ENCODE results near the gene PTPRG. TPM values are rescaled to one million over a fixed set of nuclear protein-coding genes. Genes with fewer than 3 reads are reported as not detected.

PTPRG gene
- total RNA-seq, 1 experiment from 2014 or later, result 32.1 TPM

GRCh38 chr3:62164746-62165145, 603.4 kb downstream of the PTPRG start:
- no peaks in the 10 kb centered on the region for H3K27me3 ChIP-seq (ENCODE audit: insufficient read depth, low read length)
- TF ChIP-seq YY1 (IDR thresholded peaks at IDR 0.05; ENCODE audit: extremely low read depth, insufficient replicate concordance, low read depth, low read length), result no peak
- TF ChIP-seq EGR1 (IDR thresholded peaks at IDR 0.05; ENCODE audit: low read depth), result no peak
- TF ChIP-seq POLR2AphosphoS5 (IDR thresholded peaks at IDR 0.05; ENCODE audit: low read depth, low read length), result no peak
- no peak for TF ChIP-seq RAD21 (IDR thresholded peaks at IDR 0.05; ENCODE audit: low read depth)
- TF ChIP-seq SP1 (IDR thresholded peaks at IDR 0.05; ENCODE audit: low read depth), result no peak
- TF ChIP-seq MAX (IDR thresholded peaks at IDR 0.05), result no peak
- no peak for TF ChIP-seq SRF (IDR thresholded peaks at IDR 0.05; ENCODE audit: low read depth)
- no peak for TF ChIP-seq JUND (IDR thresholded peaks at IDR 0.05)
- no peaks in the 10 kb centered on the region for H3K4me1 ChIP-seq (ENCODE audit: control insufficient read depth in 1 of 2, insufficient read depth in 2 of 2, low read length in 2 of 2)
- ATAC-seq (no peak), DNase-seq (ENCODE audit: low read depth, low spot score) (no peak)
- no peaks in the 10 kb centered on the region for H3K9me3 ChIP-seq (ENCODE audit: control insufficient read depth in 1 of 2, insufficient read depth in 1 of 2, low read depth in 1 of 2, low read length in 2 of 2)
- BruUV-seq (replicated peaks), result no TSS peak
- no peak overlapping the region for H3K4me2 ChIP-seq (ENCODE audit: low read length)
- intact Hi-C loops (cut with micrococcal nuclease), result no loop called here
- no peak overlapping the region for H3K4me3 ChIP-seq (replicated peaks in 1 of 2; ENCODE audit: low read depth in 1 of 2, low read length in 2 of 2)
- RAD21 ChIA-PET (ENCODE audit: low non-redundant PET in 1 of 2, low total read pairs in 2 of 2, uncharacterized antibody in 2 of 2, unreplicated experiment in 2 of 2), result no interaction called here
- H3K9ac ChIP-seq (ENCODE audit: low read length), result no peak overlapping the region
- H2AFZ ChIP-seq (ENCODE audit: low read depth, low read length, poor library complexity, severe bottlenecking), result no peak overlapping the region
- H4K20me1 ChIP-seq (ENCODE audit: insufficient read depth), result no peaks in the 10 kb centered on the region
- H3K79me2 ChIP-seq (ENCODE audit: insufficient read depth, low read length), result no peaks in the 10 kb centered on the region
- CTCF ChIA-PET, result no interaction called here
- POLR2A ChIA-PET, result no interaction called here
- no peaks in the 10 kb centered on the region for H3K9me2 ChIP-seq (ENCODE audit: insufficient read depth)
- H3K27ac ChIP-seq (ENCODE audit: low read depth, low read length), result no peak overlapping the region
- no peaks in the 10 kb centered on the region for H3K36me3 ChIP-seq (ENCODE audit: control insufficient read depth in 1 of 2, insufficient read depth in 2 of 2, low read length in 2 of 2)

GRCh38 chr3:62167566-62168262, 606.3 kb downstream of the PTPRG start:
- no peaks in the 10 kb centered on the region for H3K79me2 ChIP-seq (ENCODE audit: insufficient read depth, low read length)
- H3K9me3 ChIP-seq (ENCODE audit: control insufficient read depth in 1 of 2, insufficient read depth in 1 of 2, low read depth in 1 of 2, low read length in 2 of 2), result no peaks in the 10 kb centered on the region
- H3K36me3 ChIP-seq (ENCODE audit: control insufficient read depth in 1 of 2, insufficient read depth in 2 of 2, low read length in 2 of 2), result no peaks in the 10 kb centered on the region
- H3K27ac ChIP-seq (ENCODE audit: low read depth, low read length), result no peak overlapping the region
- RAD21 ChIA-PET (ENCODE audit: low non-redundant PET in 1 of 2, low total read pairs in 2 of 2, uncharacterized antibody in 2 of 2, unreplicated experiment in 2 of 2), result no interaction called here
- no peak overlapping the region for H3K4me3 ChIP-seq (replicated peaks in 1 of 2; ENCODE audit: low read depth in 1 of 2, low read length in 2 of 2)
- POLR2A ChIA-PET, result no interaction called here
- no peak for DNase-seq (ENCODE audit: low read depth, low spot score)
- no peak overlapping the region for H2AFZ ChIP-seq (ENCODE audit: low read depth, low read length, poor library complexity, severe bottlenecking)
- H3K27me3 ChIP-seq (ENCODE audit: insufficient read depth, low read length), result no peaks in the 10 kb centered on the region
- BruUV-seq (replicated peaks), result no TSS peak
- ATAC-seq, result no peak
- no peaks in the 10 kb centered on the region for H4K20me1 ChIP-seq (ENCODE audit: insufficient read depth)
- TF ChIP-seq REST (IDR thresholded peaks at IDR 0.05; ENCODE audit: low read depth), result no peak
- TF ChIP-seq EZH2phosphoT487 (IDR thresholded peaks at IDR 0.05; ENCODE audit: borderline replicate concordance), result no peak
- no peak for TF ChIP-seq CBX3 (IDR thresholded peaks at IDR 0.05; ENCODE audit: low read depth)
- TF ChIP-seq CTCF (IDR thresholded peaks at IDR 0.05 in 2 of 3, conservative IDR thresholded peaks at IDR 0.05 in 1 of 3; ENCODE audit: borderline replicate concordance in 1 of 3, insufficient read depth in 1 of 3, low read depth in 2 of 3, low read length in 2 of 3), result no peak
- no peak for TF ChIP-seq SP1 (IDR thresholded peaks at IDR 0.05; ENCODE audit: low read depth)
- TF ChIP-seq SRF (IDR thresholded peaks at IDR 0.05; ENCODE audit: low read depth), result no peak
- no peak for TF ChIP-seq SIN3A (IDR thresholded peaks at IDR 0.05; ENCODE audit: low read depth)
- CTCF ChIA-PET, result no interaction called here
- no peaks in the 10 kb centered on the region for H3K4me1 ChIP-seq (ENCODE audit: control insufficient read depth in 1 of 2, insufficient read depth in 2 of 2, low read length in 2 of 2)
- H3K4me2 ChIP-seq (ENCODE audit: low read length), result no peak overlapping the region
- intact Hi-C loops (cut with micrococcal nuclease), result no loop called here
- H3K9ac ChIP-seq (ENCODE audit: low read length), result no peak overlapping the region
- H3K9me2 ChIP-seq (ENCODE audit: insufficient read depth), result no peaks in the 10 kb centered on the region
